SHP77 treated with DMSO at 0.1 percent for 48 hours (cell line): Measurements from ENCODE around the gene RPS6KB2.
A peak's percentile ranks its signal among the peaks of the same experiment; 100 is the strongest.
"Not testable (repeated sequence)": the region's sequence is repeated elsewhere in the genome, so short reads cannot be mapped to it uniquely, and the experiment has no call there.

Experiments used
- DNase-seq: peaks from one replicate; lab custom pipeline; 2025; lab: John Stamatoyannopoulos, UW

The RPS6KB2 gene

DNA sequence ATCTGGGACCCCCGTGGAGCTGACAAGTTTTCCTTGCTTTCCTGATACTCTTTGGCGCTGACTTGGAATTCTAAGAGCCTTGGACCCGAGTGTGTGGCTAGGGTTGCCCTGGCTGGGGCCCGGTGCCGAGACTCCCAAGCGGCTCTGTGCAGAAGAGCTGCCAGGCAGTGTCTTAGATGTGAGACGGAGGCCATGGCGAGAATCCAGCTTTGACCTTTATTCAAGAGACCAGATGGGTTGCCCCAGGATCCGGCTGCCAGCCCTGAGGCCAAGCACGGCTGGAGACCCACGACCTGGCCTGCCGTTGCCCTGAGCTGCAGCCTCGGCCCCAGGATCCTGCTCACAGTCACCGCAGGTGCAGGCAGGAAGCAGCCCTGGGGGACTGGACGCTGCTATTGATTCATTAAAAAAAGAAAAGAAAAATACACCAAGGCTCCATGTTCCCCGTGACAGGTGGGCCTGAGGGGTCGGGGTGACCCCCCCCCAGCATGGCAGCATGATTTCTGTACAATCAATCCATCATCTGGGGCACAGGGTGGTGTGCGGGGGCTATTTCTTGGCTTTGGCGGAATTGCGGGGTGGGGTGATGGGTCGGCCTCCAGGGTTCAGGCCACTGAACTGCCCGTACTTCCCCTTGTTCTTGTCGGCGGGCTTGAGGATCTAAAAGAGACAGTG is 30.2 kb upstream of the RPS6KB2 start:
- DNase-seq = no peak

- DNase-seq = no peak
Measured at GRCh38 chr11:67398661-67399563, 29.4 kb upstream of the RPS6KB2 start.

GRCh38 chr11:67400251-67400941 is 27.9 kb upstream of the RPS6KB2 start:
- DNase-seq = no peak

DNA sequence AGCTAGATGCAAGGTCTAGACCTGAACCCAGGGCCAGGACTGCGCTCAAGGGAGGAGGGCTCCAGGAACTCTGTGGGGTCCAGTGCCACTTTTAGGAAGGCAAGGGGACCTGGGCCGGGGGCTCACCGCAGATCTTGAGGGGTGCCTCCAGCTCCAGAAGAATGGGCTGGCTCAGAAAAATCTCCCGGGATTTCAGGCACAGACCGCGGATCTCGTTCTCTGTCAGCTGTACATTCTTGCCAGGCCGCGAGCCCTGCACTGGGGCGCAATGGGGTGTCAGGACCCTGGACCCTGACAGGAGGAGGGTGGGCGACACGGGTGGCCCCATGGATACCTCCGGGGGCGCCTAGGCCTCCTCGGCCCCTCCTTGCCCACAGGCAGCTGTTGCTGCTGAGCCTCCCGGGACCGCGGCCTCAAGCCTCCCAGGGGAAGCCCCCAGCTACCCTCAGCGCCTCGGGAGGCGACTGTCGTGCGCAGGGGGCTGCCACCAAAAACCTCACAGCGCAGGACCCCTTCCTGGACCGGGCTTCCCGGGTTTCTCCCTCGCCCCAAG is 27.3 kb upstream of the RPS6KB2 start:
- DNase-seq = no peak

DNA sequence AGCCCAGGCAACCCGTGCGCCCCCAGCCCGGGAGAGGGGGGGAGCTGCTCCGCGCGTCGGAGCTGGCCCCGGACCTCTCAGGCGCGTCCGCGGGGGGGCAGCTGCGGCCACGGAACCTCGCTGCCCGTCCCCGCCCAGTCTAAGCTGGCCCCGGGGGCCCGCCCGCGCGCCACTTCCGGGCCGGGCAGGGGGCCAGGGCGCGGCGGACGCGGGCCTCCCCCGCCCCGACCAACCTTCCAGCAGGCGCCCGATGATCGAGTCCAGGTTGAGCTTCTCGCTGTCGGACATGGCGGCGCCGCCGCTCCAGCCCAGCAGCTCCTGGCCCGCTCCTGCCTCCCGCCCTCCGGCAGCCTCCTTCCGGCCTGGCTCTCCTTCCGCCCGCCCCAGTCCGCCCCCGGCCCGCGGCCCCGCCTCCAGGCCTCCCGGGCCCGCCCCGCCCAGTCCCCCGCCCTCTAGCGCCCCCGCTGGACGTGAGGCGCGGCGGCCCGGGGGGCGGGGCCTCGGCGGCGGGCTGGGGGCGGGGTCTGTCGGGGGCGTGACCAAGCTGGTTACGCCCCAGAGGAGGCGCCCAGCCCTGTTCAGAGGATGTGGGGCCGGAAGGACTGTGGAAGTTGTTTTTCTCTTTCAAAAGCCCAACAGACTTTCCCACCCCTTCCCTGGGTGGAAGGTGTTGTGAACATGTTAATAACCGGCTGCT is 26.7 kb upstream of the RPS6KB2 start, which contains the start of gene PPP1CA:
PPP1CA (minus strand) TSS at position 364 of the 697 bp plus-strand sequence; CDS start at position 288, 76 bp downstream.
- DNase-seq = peak; percentile 86

DNA sequence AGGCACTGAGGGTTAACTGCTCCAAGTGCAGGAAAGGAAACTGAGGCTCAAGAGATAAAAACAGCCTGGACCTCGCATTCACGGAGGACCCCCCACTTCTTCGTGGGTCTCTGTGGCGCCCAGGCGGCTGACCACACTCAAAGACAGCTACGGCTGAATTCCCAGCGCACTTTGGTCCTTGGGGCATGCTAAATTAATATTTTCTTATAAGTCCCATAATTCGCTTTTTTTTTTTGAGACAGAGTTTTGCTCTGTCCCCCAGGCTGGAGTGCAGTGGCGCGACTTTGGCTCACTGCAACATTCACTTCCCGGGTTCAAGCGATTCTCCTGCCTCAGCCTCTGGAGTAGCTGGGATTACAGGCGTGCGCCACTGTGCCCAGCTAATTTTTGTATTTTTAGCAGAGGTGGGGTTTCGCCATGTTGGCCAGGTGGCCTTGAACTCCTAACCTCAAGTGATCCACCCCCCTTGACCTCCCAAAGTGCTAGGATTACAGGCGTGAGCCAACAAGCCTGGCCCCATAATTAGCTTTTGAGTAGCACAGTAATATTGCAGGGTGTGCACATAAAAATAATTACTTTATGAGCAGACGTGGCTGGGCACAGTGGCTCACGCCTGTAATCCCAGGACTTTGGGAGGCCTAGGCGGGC is 26.0 kb upstream of the RPS6KB2 start:
- not testable (repeated sequence) for DNase-seq

- not testable (repeated sequence) for DNase-seq
Measured at GRCh38 chr11:67403085-67403484, 25.2 kb upstream of the RPS6KB2 start.

GRCh38 chr11:67404515-67405195 is 23.6 kb upstream of the RPS6KB2 start:
- DNase-seq = no peak

DNA sequence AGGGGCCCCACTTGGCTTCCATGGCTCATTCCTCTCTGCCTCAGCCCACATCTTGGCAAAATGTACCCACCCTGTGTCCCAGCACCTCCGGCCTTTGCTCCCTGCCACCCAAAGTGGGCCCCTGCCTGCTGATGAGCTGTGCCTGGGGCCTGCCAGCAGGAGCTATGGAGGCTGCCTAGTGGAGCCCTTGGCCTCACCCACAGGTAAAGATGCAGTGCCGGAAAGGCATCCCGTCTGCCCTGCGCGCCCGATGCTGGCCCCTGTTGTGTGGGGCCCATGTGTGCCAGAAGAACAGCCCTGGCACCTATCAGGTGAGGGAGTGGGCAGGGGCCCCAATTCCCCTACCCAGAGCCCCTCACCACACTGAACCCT is 23.1 kb upstream of the RPS6KB2 start:
- no peak for DNase-seq

DNA sequence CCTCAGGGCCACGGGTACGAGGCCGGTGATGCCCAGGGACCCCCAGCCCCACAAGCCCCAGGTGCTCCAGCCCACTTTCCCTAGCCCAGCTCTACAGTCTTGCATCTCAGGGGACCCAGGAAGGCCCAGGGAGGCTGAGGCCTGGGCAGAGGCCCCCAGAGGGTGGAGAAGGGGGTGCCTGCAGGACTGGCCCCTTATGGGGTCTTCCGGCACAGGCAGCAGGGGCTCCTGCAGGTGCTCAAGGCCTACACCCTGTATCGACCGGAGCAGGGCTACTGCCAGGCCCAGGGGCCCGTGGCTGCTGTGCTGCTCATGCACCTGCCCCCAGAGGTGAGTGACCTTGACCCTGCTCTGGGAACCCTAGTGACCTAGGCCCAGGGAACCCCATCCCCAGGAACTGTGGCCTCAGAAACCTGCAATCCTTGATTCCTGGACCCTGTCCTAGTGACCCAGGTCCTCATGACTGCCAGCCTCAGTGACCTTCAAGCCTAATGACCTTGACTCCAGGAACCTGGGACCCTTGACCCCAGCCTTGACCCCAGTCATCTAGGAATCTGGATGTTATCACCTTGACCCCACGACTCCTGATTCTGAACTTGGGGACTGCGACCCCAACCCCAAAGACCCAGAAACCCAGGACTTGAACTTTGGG is 22.5 kb upstream of the RPS6KB2 start:
- no peak for DNase-seq

GRCh38 chr11:67406420-67406968 is 21.8 kb upstream of the RPS6KB2 start:
- no peak for DNase-seq

GRCh38 chr11:67406969-67407687 is 21.2 kb upstream of the RPS6KB2 start:
- peak; percentile 36 for DNase-seq

DNA sequence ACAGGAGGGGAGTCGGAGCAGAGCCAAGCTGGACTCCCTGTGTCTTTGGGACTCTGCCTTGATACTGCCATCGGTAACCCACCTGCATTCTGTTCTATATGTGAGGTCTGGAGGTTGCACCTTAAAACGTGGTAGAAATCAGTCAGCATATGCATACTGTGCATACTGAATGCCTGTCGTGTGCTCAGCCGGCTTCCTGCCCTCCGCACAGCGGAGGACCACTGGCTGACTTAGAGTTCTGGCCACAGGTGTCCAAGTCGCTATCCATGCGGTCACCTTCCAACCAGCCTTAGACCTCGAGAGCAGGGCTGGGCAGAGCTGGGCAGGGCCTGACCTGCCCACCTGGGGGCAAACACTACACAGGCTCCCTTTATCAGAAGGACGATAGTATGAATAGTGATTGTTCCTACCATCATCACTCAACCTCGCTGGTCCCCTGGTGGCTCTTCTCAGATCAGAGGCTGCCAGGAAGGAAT is 20.6 kb upstream of the RPS6KB2 start:
- DNase-seq = no peak

DNA sequence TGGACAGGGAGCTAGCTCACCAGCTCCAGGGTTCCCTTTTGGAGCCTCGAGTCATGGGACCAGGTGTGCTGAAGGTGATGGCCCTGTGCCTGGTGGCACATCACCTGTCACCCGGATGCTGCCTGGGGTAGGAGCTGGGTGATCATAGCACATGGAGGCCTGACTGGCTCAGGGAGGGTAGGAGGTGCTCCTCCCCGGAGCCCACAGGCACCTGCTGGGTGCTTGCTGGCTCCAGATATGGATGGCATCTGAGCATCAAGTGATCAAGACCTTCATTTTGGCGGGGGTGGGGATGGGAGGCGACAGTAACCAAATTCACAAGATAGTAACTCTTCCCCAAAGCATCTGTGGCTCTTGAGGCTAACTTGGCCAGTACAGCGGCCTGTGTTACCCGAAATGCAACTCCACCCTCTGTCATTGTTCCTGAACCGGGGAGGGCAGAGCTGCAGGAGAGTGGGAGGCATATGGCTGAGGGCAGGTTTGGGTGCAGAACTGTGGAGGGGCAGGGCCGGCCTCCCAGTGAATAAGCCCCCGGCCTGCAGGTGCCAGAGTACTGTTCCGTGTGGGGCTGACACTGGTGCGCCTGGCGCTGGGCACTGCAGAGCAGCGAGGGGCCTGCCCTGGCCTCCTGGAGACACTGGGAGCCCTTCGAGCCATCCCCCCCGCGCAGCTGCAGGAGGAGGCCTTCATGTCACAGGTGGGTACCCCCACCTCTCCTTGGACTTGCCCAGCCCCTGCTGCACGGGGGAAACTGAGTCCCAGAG is 19.7 kb upstream of the RPS6KB2 start:
- no peak for DNase-seq

DNA sequence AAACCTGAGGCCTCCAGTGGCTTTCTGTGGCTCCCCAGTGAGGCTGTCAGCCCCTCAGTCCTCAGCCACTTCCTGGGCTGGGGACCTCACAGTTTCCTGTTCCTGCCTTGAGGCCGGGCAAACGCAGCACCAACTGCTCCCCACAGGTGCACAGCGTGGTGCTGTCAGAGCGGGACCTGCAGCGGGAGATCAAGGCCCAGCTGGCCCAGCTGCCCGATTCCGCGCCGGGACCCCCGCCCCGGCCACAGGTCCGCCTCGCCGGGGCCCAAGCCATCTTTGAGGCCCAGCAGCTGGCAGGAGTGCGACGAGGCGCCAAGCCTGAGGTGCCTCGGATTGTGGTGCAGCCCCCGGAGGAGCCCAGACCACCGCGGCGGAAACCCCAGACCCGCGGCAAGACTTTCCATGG is 19.0 kb upstream of the RPS6KB2 start:
- DNase-seq = no peak

- DNase-seq = peak; percentile 20
Measured at GRCh38 chr11:67409781-67410368, 18.4 kb upstream of the RPS6KB2 start.

GRCh38 chr11:67410369-67410831 is 17.9 kb upstream of the RPS6KB2 start:
- no peak for DNase-seq
